Measurements from ENCODE around the gene DNAJC5.

Gene DNAJC5

DNA sequence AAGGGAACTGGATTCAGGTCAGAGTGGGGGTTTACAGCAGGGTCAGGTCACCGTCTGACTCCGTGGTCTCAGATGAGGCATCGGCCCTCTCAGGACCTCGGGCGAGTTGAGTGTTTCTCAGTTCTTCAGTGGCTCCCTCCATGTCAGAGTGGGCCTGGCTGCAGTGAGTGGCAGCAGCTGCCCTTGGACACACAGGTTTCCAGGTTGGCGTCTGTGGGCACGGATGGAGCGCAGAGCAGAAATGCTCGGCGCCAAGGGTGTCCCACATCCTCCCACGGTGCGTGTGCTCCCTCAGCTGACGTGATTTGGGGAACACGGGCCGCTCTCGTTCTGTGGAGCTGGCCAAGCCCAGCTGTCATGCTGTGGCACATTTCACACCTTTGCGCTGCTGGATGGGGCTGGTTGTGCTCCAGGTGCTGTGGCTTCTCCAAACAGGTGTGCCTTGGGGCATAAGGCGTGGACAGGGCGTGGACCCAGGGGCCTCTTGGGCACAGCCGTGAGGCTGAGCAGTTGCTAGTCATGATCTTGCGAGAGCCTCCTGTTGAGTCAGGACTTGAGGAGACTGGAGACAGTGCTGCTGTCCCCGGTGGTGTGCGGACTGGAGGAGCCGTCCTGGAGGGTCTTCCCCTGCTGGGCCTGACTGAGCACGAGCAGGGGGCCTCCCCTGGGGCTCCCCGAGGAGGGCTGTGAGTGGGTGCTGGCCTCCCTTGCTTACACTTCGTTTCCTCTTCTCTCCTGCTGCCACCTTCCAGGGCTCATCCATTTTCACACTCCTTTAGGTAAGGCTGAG lies 9.5 kb upstream of the DNAJC5 start:
- FAIRE-seq: no peak

DNA sequence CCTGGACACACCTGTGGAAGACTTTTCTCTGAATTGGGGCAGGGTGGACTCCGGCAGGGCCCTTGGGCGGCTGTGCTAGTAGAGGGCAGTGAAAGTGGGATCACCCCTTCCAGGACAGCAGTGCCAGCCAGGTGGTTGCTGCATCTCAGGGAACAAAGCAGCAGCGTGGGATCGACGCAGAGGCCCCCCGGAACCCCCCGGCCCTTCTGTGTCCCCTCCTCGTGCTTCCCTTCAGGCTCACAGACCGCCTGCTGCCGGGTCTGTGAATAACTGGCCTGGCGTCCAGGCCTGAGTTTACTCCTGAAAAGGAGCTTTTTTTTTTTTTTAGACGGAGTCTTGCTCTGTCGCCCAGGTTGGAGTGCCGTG lies 8.9 kb upstream of the DNAJC5 start:
- no peak for FAIRE-seq

DNA sequence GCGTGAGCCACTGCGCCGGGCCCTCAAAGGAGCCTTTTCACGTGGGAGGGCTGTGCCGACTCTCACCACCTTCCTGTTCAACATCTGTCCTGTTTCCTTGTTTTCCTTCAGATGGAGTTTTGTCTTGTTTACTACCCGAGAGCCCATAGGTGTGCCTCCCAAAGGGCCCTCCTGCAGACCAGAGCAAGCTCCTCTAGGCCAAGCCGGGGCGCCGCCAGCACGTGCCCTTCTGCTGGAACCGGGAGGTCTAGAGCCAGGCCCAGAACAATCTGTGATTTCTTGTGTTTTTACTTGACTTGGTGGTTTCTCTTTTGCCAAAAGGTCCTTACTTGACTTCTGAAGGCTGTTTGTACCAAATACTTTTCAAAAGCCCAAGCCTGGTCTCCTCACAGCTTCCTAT lies 8.0 kb upstream of the DNAJC5 start:
- FAIRE-seq: no peak

DNA sequence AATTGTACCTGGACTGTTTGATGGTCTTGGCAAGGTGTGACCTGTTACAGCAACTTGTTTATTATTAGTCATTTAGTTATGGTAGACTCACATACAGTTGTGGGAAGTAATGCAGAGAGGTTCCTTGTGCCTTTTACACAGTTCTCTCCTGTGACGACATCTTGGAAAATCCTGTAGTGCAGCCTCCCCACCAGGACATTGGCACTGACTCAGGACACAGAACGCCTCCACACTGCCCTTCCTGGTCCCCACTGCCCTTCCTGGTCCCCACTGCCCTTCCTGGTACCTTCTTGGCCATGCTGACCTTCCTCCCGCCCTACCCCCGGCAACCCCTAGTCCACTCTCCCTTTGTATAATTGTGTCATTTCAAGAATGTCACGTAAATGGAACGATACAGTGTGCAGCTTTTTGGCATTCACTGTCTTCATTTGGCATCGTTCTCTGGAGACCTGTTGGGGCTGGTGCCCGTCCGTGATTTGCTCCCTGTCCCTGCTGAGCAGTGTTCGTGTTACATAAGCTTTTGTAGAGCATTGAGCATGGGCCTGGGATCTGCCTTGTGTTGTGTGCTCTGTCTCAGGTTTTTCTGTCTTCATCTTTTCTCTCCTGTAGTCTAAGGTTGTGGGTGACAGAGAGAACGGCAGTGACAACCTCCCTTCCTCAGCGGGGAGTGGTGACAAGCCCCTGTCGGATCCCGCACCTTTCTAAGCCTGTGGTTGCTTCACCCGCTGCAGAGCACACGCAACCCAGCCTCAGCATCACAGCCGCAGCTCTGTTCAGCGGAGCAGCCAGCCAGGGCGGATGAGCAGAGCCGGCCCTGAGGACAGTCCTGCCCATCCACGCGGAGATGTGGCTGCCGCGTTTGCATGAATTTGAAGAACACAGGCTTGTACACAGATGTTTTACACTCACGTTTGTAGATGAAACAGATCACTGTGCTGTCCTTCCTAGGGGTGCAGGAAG lies 5.4 kb upstream of the DNAJC5 start:
- no peak for FAIRE-seq

DNA sequence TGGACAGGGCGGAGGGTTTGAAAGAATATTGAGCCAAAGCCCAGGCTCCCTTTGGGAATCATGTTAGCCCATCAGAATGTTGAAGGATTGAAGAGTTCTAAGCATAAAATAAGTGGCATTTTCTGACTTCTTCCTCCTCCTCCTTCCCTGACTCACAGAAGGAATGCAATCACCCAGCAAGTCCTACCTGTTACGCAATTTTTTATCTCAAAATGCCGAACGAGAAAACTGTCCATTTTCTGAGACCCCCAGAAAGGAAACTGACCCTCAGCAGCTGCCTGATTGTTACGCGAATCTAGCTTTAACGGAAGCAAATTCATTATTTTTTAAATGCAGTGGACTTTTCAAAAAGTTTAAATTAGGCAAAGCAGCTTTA lies 4.7 kb upstream of the DNAJC5 start:
- no peak for FAIRE-seq

DNA sequence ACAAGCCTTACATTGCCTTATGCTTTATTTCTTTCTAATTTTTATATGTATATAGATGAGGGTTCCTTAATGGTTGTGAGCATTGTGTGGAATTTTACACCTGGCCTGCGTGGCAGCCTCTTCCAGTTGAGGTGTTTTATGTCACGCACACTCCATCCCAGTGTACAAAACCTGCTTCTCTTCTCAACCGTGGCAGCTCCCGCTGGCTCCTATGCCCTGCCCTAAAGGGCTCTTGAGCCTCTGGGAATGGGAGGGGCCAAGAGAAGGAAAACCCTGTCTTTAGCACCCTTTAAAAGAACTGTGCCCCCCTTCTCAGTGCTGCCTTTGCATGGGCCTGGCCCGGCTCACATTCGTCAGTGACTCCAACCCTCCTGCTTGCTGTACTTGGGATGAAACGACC lies 4.3 kb upstream of the DNAJC5 start:
- no peak for FAIRE-seq

DNA sequence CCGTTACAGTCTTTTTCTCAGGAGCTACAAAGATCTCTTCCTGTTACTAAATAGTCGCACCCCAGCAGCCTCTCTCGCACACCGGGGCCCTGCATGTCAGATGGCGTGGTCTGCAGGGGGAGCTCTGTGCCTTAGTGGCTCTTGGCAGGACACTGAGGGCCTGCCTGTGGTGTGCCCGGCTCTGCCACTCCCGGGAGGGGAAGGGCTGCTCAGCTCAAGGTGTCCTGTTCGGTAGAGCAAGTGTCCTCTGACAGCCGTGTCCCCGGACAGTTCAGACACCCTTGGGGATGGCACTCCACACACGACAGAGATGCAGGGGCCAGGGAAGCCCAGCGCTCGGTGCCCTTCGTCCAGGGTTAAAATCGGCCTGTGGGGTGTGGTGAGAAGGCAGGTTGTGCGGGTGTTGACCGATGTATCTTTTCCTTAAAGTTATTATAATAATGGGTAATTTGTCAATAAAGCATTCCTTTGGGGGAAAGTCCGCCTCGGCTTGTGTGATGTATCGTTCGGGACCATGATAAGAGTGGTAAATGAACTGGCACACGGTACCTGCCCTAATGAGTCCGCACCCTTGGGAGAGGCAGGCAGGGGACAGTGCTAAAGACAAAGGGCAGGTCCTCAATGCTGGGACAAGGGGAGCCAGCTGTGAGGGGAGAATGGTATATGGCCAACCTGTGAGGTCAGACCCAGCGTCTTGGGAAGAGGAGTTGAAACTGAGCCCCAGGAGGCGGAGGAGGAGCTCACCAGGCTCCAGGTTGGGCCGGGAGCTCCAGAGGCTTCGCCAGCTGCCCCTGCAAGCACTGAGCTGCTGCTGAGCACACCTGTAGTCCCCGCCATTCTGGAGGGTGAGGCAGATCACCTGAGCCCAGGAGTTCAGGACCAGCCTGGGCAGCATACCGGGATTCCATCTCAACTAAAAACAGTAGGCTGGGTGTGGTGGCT lies 3.6 kb upstream of the DNAJC5 start:
- no peak for FAIRE-seq

DNA sequence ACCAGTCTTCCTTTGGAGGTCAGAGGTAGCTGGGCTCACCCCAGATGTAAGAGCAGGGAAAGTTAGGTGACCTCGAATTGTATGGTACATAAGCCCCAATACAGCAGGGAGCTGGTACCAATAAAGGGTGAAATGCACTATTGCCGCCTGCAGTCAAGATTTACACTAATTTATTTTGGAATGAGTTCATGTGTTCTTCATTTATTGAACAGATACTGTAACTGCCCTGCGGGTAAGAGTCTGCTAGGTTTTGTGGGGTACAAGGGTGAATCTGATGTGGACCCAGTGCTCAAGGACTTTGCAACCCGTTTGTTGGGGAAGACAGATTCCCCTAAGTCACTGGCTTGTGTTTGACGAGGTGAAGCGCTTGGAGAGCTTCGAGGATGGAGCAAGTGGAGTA lies 2.5 kb upstream of the DNAJC5 start:
- FAIRE-seq: no peak

DNA sequence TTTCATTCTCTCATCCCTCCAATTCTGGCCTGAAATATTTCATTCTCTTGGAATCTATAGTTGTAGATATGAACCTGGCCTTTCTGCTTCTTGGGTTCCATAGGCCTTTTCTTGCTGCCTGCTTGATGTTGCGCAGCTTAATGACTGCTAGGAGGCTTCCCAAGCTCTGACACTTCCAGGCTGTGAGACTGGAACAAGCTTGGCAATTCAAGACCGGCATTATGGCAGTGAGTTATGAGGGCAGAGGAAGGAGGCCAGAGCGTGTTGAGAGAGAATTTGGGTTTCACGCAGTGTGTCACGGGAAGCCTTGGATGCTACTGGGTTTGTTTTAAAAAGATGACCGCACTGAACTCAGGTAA lies 948 bp upstream of the DNAJC5 start:
- no peak for FAIRE-seq

DNA sequence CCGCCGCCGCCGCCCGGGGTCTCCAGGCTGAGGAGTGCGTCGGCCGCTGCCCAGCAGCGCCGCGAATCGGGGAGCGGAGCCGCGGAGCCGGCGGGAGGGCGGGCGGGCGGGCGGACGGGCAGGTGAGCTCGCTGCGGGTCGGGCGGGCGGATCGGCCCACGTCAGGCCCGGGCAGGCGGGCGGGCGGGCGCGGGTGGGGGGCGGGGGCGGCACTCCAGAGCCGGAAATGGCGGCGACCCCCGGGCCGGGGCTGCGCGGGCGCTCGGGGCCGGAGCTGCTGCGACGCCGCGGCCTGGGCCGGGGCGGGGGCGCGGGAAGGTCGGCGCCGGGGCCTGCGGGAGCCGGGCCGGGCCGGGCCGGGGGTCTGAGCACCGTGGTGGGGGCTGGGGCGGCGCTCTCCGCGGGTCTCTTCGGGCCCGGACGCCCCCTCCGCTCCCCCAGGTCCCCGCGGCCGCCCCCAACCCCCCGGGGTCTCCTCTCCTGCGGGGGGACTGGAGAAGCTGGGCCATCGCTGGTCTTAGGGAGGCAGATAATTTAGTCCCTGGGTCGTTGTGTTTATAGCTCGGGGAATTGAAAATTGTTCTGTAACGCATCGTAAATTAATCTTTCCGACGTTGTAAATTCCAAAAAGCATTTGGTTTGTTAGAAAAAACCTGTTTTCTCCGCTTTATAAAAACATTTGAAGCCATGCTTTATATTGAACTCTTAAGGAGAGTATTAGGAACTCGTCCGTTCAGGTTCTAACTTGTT lies 451 bp downstream of the DNAJC5 start:
- FAIRE-seq: no peak

DNA sequence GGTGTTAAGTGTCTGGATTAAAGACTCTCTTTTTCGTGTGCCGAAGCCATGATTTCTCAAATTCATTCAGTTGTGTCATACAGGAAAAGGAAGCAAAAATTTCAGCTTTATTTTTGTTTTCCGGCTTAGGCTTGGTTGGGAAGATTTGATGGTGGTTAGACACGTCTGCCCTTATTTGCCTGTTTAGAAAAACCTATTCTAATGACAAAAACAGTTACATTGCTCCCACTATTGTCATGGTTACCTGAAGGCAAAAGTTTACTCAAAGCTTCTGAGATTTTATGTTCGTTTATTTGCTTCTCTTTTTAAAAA lies 982 bp downstream of the DNAJC5 start:
- no peak for FAIRE-seq

DNA sequence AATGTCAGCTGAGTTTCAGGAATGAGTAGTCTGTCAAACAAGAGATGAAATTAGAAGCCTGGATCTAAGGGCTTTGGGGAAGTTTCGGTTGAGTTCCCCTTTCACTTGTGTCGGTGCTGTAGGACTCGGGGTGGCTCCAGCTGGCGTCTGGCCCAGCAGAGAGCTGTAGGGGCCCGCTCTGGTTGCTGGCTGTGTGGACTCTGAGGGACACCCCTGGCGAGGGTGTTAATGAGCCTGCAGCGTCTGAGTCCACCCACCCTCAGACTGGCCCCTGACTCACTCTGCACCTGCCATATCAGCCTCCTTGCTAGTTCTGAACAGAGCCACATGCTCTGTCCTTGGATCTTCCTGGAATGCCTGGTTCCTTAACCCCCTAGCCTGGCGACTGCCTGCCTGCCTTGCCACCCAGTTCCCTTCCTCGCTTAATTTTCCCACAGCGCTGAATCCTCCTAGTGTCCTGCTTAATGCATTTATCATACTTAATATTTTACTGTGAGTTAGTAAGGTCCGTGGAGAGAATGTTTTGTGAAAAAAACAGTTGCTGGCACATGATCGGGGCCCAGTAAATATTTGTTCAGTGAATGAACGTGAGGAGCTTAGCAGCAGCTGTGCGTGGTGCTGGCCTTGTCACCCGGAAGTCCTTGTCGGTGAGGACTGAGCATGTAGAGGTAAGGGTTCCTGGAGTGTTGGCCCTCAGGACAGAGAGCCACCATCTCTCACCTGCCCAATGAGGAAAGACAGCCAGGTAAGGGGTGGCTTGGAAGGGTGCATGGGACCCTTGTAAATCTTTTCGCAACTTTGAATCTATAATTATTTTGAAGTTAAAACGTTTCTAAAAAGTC lies 1.6 kb downstream of the DNAJC5 start:
- no peak for FAIRE-seq

DNA sequence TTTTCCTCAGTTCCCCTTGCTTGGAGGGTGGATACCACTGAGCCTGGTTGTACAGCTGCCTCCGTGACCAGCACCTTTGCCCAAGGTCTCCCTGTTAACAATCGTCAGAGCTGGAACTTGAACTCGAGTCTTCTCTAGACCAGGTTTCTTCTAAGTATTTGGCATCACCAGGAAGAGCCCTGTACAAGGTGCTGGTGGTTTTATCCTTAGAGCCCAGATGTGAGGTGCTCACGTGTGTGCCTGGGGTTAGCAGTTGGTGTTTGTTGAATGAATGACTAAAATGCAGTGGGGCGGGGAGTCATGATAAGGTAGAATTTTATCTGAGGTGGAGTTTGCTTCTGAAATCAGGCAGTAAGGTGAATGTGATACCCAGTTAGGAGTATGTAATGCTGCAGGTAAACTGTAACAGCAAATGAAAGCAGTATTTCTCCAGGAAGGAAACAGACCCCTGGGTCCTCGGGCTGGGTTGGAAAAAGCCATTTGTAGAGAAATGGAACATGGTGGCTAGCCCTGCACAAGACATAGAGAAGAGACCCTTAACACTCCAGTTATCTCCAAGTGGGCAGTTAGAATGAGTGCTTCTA lies 3.1 kb downstream of the DNAJC5 start:
- no peak for FAIRE-seq

DNA sequence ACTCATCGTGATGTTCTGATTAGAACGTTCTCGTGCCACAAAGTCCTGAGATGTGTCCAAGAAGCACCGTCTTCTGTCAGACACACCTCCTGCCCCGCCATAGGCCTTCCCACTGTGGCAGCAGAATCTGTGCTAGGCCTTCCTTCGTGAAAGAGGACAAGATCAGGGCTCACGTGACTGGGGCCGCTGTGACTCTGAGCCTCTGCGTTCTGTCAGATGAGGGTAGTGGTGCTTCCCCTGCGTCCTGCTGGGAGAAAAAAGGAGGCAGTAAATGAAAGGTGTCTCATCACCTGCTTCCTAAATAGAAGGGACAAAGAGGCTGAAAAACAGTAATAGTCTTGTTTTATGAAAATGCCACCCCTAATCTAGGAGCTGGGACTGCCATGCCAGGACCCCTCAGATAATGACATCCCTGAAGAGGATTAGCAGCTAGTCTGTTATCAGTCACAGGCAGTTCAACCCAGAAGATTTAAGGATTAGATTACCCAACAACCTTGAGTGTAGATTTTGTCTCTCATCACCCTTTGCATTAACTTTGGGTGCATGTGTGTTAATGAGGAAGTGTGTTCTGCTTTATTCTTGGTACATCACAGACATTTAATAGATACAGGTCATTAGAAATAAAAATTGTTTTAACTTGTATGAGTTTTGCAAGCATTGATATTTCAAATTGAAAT lies 4.1 kb downstream of the DNAJC5 start:
- no peak for FAIRE-seq

DNA sequence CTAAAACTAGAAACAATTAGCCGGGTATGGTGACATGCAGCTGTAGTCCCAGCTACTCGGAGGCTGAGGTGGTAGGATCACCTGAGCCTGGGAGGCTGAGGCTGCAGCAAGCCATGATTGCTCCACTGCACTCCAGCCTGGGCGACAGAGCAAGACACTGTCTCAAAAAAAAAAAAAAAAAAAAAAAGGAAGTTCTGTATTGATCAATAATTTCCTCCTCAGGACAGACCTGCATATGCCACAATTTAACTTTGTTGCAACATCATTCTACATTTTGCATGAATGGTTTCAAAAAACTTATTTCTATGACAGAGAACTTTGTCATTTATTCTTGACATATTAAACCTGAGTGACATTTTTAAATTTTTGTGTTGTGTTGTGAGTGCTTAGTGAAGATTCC lies 5.5 kb downstream of the DNAJC5 start:
- FAIRE-seq: no peak

DNA sequence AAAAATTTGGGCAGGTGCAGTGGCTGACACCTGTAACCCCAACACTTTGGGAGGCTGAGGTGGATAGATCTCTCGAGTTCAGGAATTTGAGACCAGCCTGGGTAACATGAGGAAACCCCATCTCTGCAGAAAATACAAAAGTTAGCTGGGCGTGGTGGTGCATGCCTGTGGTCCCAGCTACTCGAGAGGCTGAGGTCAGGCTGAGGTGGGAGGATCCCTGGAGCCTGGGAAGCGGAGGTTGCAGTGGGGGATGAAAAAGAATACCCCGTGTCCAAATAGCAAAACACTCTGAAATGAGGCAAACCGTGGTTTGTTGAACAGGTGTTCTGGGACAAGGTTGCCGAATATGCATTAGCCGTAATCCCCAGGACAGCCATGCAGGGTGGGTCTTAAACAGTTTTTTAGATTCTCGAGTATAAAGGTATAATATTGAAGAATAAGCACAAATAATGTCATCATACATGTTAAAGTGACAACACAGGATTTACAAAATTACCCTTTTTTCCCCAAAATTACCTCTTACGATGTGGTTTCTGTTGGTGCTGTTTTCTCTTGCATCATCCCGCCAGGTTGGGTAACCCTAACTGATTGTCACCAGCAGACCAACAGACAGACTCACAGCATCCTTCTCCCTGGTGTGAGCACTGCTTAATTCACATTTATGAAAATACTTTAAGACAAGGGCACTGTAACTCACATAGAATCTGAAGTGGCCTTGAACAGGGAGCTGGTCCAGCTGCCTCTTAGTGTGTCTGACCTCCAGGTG lies 9.1 kb downstream of the DNAJC5 start:
- FAIRE-seq: no peak

DNA sequence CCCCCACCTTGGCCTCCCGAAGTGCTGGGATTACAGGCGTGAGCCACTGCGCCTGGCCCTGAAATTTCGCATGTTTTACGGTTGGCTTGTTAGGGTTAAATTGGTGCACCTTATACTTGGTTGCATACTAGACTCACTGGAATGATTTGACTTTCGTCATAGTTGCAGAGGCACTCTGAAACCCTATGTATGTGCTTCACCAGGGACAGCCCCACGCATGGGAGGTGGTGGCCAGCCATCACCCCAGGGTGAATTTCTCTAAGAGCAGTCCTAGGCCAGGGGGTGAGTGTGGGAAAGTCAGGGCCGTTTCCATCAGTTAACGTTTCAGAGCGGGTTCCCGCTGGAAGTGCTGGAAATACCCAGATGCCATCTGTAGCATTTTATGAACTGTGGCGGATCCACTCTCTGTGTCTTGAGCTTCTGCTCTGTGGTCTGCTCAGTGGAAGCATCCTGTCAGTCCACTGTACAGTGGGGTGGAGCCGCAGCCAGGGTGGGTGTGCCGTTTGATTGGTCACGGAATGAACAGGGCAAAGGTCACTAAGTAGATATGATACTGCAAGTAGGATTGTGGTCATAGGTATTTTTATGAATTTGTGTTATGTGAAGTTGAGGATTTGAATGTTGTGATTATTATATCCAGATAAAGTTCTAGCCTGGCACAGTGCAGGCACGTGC lies 13.2 kb downstream of the DNAJC5 start:
- FAIRE-seq: no peak

DNA sequence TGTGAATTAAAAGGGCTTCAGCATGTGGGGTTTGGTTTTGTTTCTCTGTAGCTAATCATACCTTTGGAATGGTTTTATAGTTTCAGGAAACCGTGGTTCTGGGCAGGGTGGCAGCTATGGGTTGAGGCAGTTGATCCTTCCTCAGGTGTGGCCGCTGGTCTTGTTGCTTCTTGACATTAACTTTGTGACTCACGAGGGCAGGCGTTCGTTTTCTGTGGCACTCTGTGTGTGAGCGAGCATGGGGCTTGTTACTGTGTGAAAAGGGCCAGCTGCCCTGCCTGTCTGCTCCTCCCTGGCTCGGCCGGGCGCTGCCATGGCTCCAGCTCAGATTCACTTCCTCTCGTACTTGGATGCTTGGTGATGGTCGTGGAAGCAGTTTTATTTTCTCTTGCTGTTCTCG lies 16.2 kb downstream of the DNAJC5 start:
- FAIRE-seq: no peak

DNA sequence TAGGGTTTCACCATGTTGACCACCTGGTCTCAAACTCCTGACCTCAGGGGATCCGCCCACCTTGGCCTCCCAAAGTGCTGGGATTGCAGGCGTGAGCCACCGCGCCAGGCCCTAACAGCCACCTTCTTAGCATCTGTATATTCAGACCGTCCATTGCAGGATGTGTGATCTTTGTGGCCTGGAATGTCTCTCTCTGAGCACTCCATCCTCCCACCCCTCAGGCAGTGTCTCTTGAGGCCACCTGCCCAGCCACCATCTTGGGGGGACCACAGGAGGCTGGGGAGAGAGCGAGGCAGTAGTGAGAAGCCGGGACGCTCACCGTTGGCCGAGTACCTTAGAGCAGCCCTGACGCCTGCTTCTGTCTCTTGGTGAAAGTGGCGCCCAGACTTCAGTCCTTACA lies 18.8 kb downstream of the DNAJC5 start:
- FAIRE-seq: no peak

Data from A204.1 (cell line).